ENCODE measurements around the gene MRPL49. TPM values are rescaled to one million over a fixed set of nuclear protein-coding genes. Genes with fewer than 3 reads are reported as not detected.

Gene MRPL49
- 43.5 TPM for total RNA-seq

- intact Hi-C loops (cut with DNase I) = loop anchor here (10.0 kb wide), 1 partner anchor 203 kb away; no protein-coding TSS in a partner anchor
- Histone ChIP-seq H3K9me3 (no peaks in the 10 kb centered on the region), H3K36me3 (peaks cover 0 to 43% of the 10 kb centered on the region in 2 donors)
These were observed at the start of gene MRPL49, which contains the start of gene FAU for GRCh38 chr11:65121865-65122696. MRPL49 (plus strand) TSS chr11:65122321; CDS start chr11:65122347, 26 bp downstream. FAU (minus strand) TSS chr11:65122134; CDS start chr11:65121813, 321 bp downstream.

DNA sequence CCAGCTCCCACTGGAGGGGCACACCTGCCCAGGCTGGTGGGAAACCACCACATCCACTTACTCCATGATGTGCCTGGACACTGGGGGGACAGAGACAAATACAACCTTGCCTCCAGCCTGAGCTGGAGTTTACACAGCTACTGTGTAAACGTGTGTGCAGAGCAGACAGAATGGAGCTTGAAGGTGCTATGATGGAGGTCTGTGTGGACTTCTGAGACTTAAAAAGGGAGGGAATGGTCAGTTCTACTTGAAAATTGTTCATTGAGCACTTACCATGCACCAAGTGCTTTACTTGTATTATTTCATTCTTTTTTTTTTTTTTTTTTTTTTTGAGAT lies 49.5 kb upstream of the MRPL49 start:
- TF ChIP-seq POLR2A (IDR thresholded peaks at IDR 0.05) (no peak), POLR2AphosphoS5 (IDR thresholded peaks at IDR 0.05; ENCODE audit: insufficient read depth in 1 of 2, low read depth in 1 of 2) (no peak), CTCF (IDR thresholded peaks at IDR 0.05) (no peak)

More at GRCh38 chr11:65121865-65122696, at the start of gene MRPL49, which contains the start of gene FAU:
- peak in 1 of 2 donors; percentile 98 for DNase-seq (ENCODE audit: extremely low spot score in 2 of 2)
- H3K4me1 ChIP-seq = peaks cover 33% of the 10 kb centered on the region
- H3K4me3 ChIP-seq = peak within 1 kb of the TSS; percentile 85 to 91
- H3K27ac ChIP-seq = peak within 1 kb of the TSS; percentile 84
- TF ChIP-seq POLR2A (IDR thresholded peaks at IDR 0.05) (peak; percentile 64 to 82), POLR2AphosphoS5 (IDR thresholded peaks at IDR 0.05; ENCODE audit: insufficient read depth in 1 of 2, low read depth in 1 of 2) (peak; percentile 98 to 99), CTCF (IDR thresholded peaks at IDR 0.05) (peak in 1 of 3 experiments; percentile 25)
- no peaks in the 10 kb centered on the region for H3K27me3 ChIP-seq

GRCh38 chr11:65077451-65077850 lies 44.7 kb upstream of the MRPL49 start:
- H3K27ac ChIP-seq = no peak overlapping the region
- no peak for DNase-seq (ENCODE audit: extremely low spot score in 2 of 2)
- no peak overlapping the region for H3K4me3 ChIP-seq
- H3K36me3 ChIP-seq = no peaks in the 10 kb centered on the region
- no peaks in the 10 kb centered on the region for H3K27me3 ChIP-seq
- no peak for TF ChIP-seq POLR2A (IDR thresholded peaks at IDR 0.05)
- TF ChIP-seq POLR2AphosphoS5 (IDR thresholded peaks at IDR 0.05; ENCODE audit: insufficient read depth in 1 of 2, low read depth in 1 of 2) = no peak
- TF ChIP-seq CTCF (IDR thresholded peaks at IDR 0.05) = no peak
- no peaks in the 10 kb centered on the region for H3K9me3 ChIP-seq
- no peaks in the 10 kb centered on the region for H3K4me1 ChIP-seq
- intact Hi-C loops (cut with DNase I) = no loop called here

More for the DNA sequence above, 49.5 kb upstream of the MRPL49 start:
- no peak overlapping the region for H3K27ac ChIP-seq
- H3K36me3 ChIP-seq = no peaks in the 10 kb centered on the region
- H3K9me3 ChIP-seq = no peaks in the 10 kb centered on the region
- no peak for DNase-seq (ENCODE audit: extremely low spot score in 2 of 2)
- H3K27me3 ChIP-seq = no peaks in the 10 kb centered on the region
- intact Hi-C loops (cut with DNase I) = no loop called here
- no peaks in the 10 kb centered on the region for H3K4me1 ChIP-seq
- H3K4me3 ChIP-seq = no peak overlapping the region

DNA sequence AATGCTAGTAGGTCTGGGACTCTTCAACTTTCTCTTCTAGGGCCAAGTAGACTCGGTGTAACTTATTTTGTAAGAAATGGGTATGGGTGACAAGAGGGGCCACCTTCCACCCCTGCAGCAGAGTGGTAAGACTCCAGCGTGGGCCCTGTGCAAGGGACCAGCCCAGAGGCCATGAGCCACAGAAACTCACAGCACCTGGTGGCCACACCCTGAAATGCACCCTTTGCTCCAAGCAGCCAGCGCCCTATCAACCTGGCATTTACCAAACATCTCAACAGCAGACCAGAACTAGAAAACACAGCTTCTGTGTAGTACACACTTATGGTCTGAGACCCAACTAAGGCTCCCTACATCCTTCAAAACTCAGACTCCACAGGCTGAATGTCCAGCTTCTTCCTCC lies 44.0 kb upstream of the MRPL49 start:
- H3K4me1 ChIP-seq = peaks cover under 1% of the 10 kb centered on the region
- H3K27ac ChIP-seq = no peak overlapping the region
- H3K27me3 ChIP-seq = no peaks in the 10 kb centered on the region
- no peaks in the 10 kb centered on the region for H3K36me3 ChIP-seq
- H3K4me3 ChIP-seq = no peak overlapping the region
- no peak for DNase-seq (ENCODE audit: extremely low spot score in 2 of 2)
- peak in 1 of 3 experiments; percentile 36 for TF ChIP-seq CTCF (IDR thresholded peaks at IDR 0.05)
- no peak for TF ChIP-seq POLR2AphosphoS5 (IDR thresholded peaks at IDR 0.05; ENCODE audit: insufficient read depth in 1 of 2, low read depth in 1 of 2)
- intact Hi-C loops (cut with DNase I) = no loop called here
- H3K9me3 ChIP-seq = no peaks in the 10 kb centered on the region

All from vagina (tissue), 2 donors.